Suprapubic skin (tissue), 4 donors: ENCODE measurements around the gene MYO9B. TPM values are rescaled to one million over a fixed set of nuclear protein-coding genes. Genes with fewer than 3 reads are reported as not detected.

Experiments
- DNase-seq, 2 donors: peaks; one replicate each; pipeline ENCODE4 v3.0.0-alpha.2; 2019; ENCODE audit warnings: low spot score in 2 of 2
- H3K27ac ChIP-seq: fragments of 200-600 bp; sonication (generic); one replicate; pipeline ENCODE4 v1.5.1; 2019
- H3K27me3 ChIP-seq: fragments of 200-600 bp; sonication (generic); one replicate; pipeline ENCODE4 v1.5.1; 2019
- H3K36me3 ChIP-seq: fragments of 200-600 bp; sonication (generic); one replicate; pipeline ENCODE4 v1.5.1; 2019
- H3K4me1 ChIP-seq: fragments of 200-600 bp; sonication (generic); one replicate; pipeline ENCODE4 v1.5.1; 2019
- H3K4me3 ChIP-seq: fragments of 200-600 bp; sonication (generic); one replicate; pipeline ENCODE4 v1.5.1; 2019; ENCODE audit warnings: mild to moderate bottlenecking
- H3K9me3 ChIP-seq: fragments of 200-600 bp; sonication (generic); one replicate; pipeline ENCODE4 v1.5.1; 2019
- EP300 ChIP-seq: sonication (generic); formaldehyde crosslinking; IDR thresholded peaks from one replicate; pipeline ENCODE4 v1.6.1; 2017; ENCODE audit warnings: antibody characterized with exemption
- POLR2A ChIP-seq, 2 donors: fragments of 450-650 bp; IDR thresholded peaks; one replicate each; pipeline ENCODE4 v1.6.1; 2017; ENCODE audit warnings: antibody characterized with exemption in 2 of 2, mild to moderate bottlenecking in 2 of 2, moderate library complexity in 2 of 2
- POLR2AphosphoS5 ChIP-seq, 3 donors: sonication (generic); formaldehyde crosslinking; IDR thresholded peaks; one replicate each; pipeline ENCODE4 v1.6.1; 2017; ENCODE audit warnings: antibody characterized with exemption in 3 of 3
- WGBS: methylation state at CpG from one replicate; pipeline ENCODE4 v1.1.5; 2018; 5-methylcytosine and 5-hydroxymethylcytosine counted together
- total RNA-seq, 4 donors: library from RNA; depleted of rRNA; stranded (reverse); fragments of >200 nt; gene quantifications; one replicate each; pipeline ENCODE4 v1.1.0, GENCODE V29; 2016
- TF ChIP-seq, protein P1 (sequence below), 2 donors: fragments of 200-600 bp in 1 of 2; fragments of 450-650 bp in 1 of 2; sonication (generic) in 1 of 2; IDR thresholded peaks; one replicate each; pipeline ENCODE4 v1.5.1; 2016 to 2019; ENCODE audit warnings: antibody characterized with exemption in 2 of 2, mild to moderate bottlenecking in 1 of 2, moderate library complexity in 1 of 2

Gene MYO9B
- total RNA-seq, 4 donors from 2014 or later = 43.6 to 99.9 (median 69.5) TPM

DNA sequence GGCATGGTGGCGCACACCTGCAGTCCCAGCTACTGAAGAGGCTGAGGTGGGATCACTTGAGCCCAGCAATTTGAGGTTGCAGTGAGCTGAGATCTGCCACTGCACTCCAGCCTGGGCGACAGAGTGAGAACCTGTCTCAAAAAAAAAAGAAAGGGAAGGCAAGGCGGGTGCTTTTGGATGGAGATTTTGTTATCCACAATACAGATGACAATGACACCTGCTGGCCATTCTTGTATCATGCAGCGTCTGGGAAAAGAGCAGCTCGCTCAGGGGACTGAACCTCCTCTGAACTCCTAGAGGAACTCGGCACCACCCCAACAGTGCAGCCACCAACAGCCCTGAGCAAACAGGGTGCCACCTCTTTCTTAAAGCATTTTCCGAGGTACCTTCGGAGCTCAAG is 23.1 kb upstream of the MYO9B start:
- 67% methylated on average over 8 of the region's 8 CpGs for WGBS
- Histone ChIP-seq H3K9me3 (no peaks in the 10 kb centered on the region), H3K27ac (no peak overlapping the region), H3K27me3 (no peaks in the 10 kb centered on the region), H3K4me1 (peaks cover 3% of the 10 kb centered on the region), H3K36me3 (peaks cover 32% of the 10 kb centered on the region), H3K4me3 (no peak overlapping the region)
- no peak for DNase-seq
- TF ChIP-seq POLR2A (IDR thresholded peaks at IDR 0.05) (no peak), EP300 (no peak), POLR2AphosphoS5 (IDR thresholded peaks at IDR 0.05) (no peak)
- TF ChIP-seq, protein P1, sequence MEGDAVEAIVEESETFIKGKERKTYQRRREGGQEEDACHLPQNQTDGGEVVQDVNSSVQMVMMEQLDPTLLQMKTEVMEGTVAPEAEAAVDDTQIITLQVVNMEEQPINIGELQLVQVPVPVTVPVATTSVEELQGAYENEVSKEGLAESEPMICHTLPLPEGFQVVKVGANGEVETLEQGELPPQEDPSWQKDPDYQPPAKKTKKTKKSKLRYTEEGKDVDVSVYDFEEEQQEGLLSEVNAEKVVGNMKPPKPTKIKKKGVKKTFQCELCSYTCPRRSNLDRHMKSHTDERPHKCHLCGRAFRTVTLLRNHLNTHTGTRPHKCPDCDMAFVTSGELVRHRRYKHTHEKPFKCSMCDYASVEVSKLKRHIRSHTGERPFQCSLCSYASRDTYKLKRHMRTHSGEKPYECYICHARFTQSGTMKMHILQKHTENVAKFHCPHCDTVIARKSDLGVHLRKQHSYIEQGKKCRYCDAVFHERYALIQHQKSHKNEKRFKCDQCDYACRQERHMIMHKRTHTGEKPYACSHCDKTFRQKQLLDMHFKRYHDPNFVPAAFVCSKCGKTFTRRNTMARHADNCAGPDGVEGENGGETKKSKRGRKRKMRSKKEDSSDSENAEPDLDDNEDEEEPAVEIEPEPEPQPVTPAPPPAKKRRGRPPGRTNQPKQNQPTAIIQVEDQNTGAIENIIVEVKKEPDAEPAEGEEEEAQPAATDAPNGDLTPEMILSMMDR (IDR thresholded peaks at IDR 0.05) = no peak

DNA sequence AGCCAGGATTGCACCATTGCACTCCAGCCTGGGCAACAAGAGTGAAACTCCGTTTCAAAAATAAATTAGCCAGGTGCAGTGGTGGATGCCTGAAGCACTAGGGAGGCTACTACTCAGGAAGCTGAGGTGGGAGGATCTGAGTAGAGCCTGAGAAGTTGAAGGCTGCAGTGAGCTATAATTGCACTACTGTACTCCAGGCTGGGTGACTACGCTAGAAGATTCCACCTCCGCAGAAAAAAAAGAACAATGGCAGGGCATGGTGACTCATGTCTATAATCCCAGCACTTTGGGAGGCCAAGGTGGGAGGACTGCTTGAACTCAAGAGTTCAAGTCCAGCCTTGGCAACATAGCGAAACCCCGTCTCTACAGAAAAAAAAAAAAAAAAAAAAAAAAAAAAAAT is 20.8 kb upstream of the MYO9B start:
- Histone ChIP-seq H3K27me3 (no peaks in the 10 kb centered on the region), H3K4me1 (no peaks in the 10 kb centered on the region), H3K27ac (no peak overlapping the region), H3K36me3 (peaks cover 48% of the 10 kb centered on the region), H3K9me3 (peaks cover 3% of the 10 kb centered on the region), H3K4me3 (no peak overlapping the region)
- 92% methylated on average over 5 of the region's 5 CpGs for WGBS
- no peak for TF ChIP-seq POLR2A (IDR thresholded peaks at IDR 0.05)
- TF ChIP-seq, protein P1 (IDR thresholded peaks at IDR 0.05) = no peak
- no peak for TF ChIP-seq EP300
- no peak for TF ChIP-seq POLR2AphosphoS5 (IDR thresholded peaks at IDR 0.05)
- no peak for DNase-seq

DNA sequence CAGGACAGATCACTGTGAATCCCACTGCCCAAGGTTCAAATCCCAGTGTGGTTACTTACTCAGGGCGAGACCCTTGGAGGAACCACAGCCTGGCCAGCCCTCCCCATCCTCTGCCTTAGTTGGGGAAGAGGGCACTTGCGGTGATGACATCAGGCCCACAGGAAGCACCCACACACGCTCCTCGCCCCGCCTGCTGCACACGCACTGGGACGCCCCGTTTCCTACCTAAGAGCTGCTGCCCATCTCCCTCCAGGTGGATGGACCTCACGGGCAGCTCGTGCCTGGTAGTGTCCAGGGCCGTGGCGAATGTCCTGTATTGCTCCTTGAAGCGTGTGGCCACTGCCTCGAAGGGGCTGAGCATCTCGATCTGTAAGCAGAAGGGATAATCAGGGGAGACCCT is 19.9 kb upstream of the MYO9B start:
- no peaks in the 10 kb centered on the region for H3K27me3 ChIP-seq
- no peak for DNase-seq
- H3K9me3 ChIP-seq = peaks cover 3% of the 10 kb centered on the region
- H3K36me3 ChIP-seq = peaks cover 49% of the 10 kb centered on the region
- WGBS = 88% methylated on average over 14 of the region's 15 CpGs
- no peak overlapping the region for H3K27ac ChIP-seq
- no peak overlapping the region for H3K4me3 ChIP-seq
- no peaks in the 10 kb centered on the region for H3K4me1 ChIP-seq
- TF ChIP-seq, protein P1 (IDR thresholded peaks at IDR 0.05) = no peak
- TF ChIP-seq POLR2A (IDR thresholded peaks at IDR 0.05) = no peak

GRCh38 chr19:17058236-17058635 is 17.3 kb upstream of the MYO9B start:
- no peak for TF ChIP-seq POLR2A (IDR thresholded peaks at IDR 0.05)
- no peak for TF ChIP-seq EP300
- TF ChIP-seq, protein P1 (IDR thresholded peaks at IDR 0.05) = no peak
- no peak for TF ChIP-seq POLR2AphosphoS5 (IDR thresholded peaks at IDR 0.05)
- H3K4me3 ChIP-seq = no peak overlapping the region
- peaks cover 3% of the 10 kb centered on the region for H3K9me3 ChIP-seq
- no peak overlapping the region for H3K27ac ChIP-seq
- no peaks in the 10 kb centered on the region for H3K27me3 ChIP-seq
- DNase-seq = no peak
- peaks cover 42% of the 10 kb centered on the region for H3K36me3 ChIP-seq
- no peaks in the 10 kb centered on the region for H3K4me1 ChIP-seq
- WGBS = 95% methylated on average over 8 of the region's 8 CpGs

GRCh38 chr19:17060802-17061201 is 14.8 kb upstream of the MYO9B start:
- TF ChIP-seq, protein P1 (IDR thresholded peaks at IDR 0.05) = no peak
- no peak for TF ChIP-seq POLR2AphosphoS5 (IDR thresholded peaks at IDR 0.05)
- no peak for TF ChIP-seq POLR2A (IDR thresholded peaks at IDR 0.05)
- no peak for TF ChIP-seq EP300
- H3K27ac ChIP-seq = no peak overlapping the region
- H3K27me3 ChIP-seq = no peaks in the 10 kb centered on the region
- H3K4me1 ChIP-seq = peaks cover 5% of the 10 kb centered on the region
- H3K36me3 ChIP-seq = peaks cover 28% of the 10 kb centered on the region
- H3K9me3 ChIP-seq = peaks cover 3% of the 10 kb centered on the region
- WGBS = 81% methylated on average over 3 of the region's 3 CpGs
- no peak for DNase-seq
- no peak overlapping the region for H3K4me3 ChIP-seq
